Ovary (tissue), 9 donors: ENCODE data around the gene VWDE. TPM values are rescaled to one million over a fixed set of nuclear protein-coding genes. Genes with fewer than 3 reads are reported as not detected.

Experiments used
- DNase-seq, 5 donors: peaks; one replicate each; pipeline ENCODE4 v3.0.0-alpha.2; 2019 to 2020
- H3K27ac ChIP-seq, 2 donors: fragments of 200-600 bp; one replicate each; pipeline versions ENCODE4 v1.5.1 to v1.8.0; 2019 to 2022
- H3K27me3 ChIP-seq: fragments of 200-600 bp; one replicate; pipeline ENCODE4 v1.8.0; 2022
- H3K36me3 ChIP-seq: fragments of 200-600 bp; sonication (generic); one replicate; pipeline ENCODE4 v1.5.1; 2019
- H3K4me1 ChIP-seq: one replicate; pipeline ENCODE4 v1.8.1; 2013; ENCODE audit warnings: mild to moderate bottlenecking, moderate library complexity; ENCODE audit not compliant: insufficient read depth
- H3K4me3 ChIP-seq: fragments of 200-600 bp; sonication (generic); one replicate; pipeline ENCODE4 v1.5.1; 2017
- H3K9me3 ChIP-seq, 2 donors: fragments of 200-600 bp in 1 of 2; sonication (generic) in 1 of 2; one replicate each; pipeline versions ENCODE4 v1.5.1 to v1.8.1; 2013 to 2019; ENCODE audit warnings: mild to moderate bottlenecking in 1 of 2, moderate library complexity in 1 of 2
- EP300 ChIP-seq: sonication (generic); formaldehyde crosslinking; IDR thresholded peaks from one replicate; pipeline ENCODE4 v1.6.1; 2017; ENCODE audit warnings: antibody characterized with exemption
- POLR2A ChIP-seq: fragments of 450-650 bp; IDR thresholded peaks from one replicate; pipeline ENCODE4 v1.6.1; 2017; ENCODE audit warnings: antibody characterized with exemption, mild to moderate bottlenecking, moderate library complexity
- WGBS, 3 donors: extraction: QIAGEN DNeasy Blood & Tissue Kit in 1 of 3; methylation state at CpG; one replicate each; pipeline versions ENCODE4 v1.1.5 to v1.1.7; 2013 to 2017; 5-methylcytosine and 5-hydroxymethylcytosine counted together
- intact Hi-C, 4 donors: fragments of 100-400 bp; cut with DNase I; formaldehyde crosslinking; loops; one replicate each; pipeline versions ENCODE4 v1.11.0 to v1.15.1; 2022 to 2023
- polyA plus RNA-seq, 2 donors: library from polyadenylated mRNA; stranded (reverse); fragments of 200-250 nt in 1 of 2; fragments of 350-450 nt in 1 of 2; fragmentation: Illumina TruSeq in 1 of 2; extraction: RNeasy Lipid Tissue Mini Kit (QIAGEN cat#74804) in 1 of 2; gene quantifications; one replicate each; pipeline ENCODE4 v1.2.3, GENCODE V29; 2013 to 2014
- total RNA-seq, 7 donors: library from RNA; depleted of rRNA in 2 of 7; stranded (reverse); fragments of >200 nt in 2 of 7; fragmentation: NEBNext Ultra II Directional in 3 of 7; extraction: Animal tissue kit (Norgen Biotek cat#: 25700) in 3 of 7; gene quantifications; one replicate each; pipeline versions ENCODE4 v1.1.0 to v1.2.4, GENCODE V29; 2016 to 2023
- TF ChIP-seq, protein P1 (sequence below), 3 donors: fragments of 450-650 bp in 2 of 3; fragments of 200-600 bp in 1 of 3; IDR thresholded peaks; one replicate each; pipeline versions ENCODE4 v1.5.1 to v1.8.0; 2016 to 2022; ENCODE audit warnings: antibody characterized with exemption in 3 of 3, mild to moderate bottlenecking in 1 of 3
- donor health status: DM: no; HTN: no; CAD: no; lungs with moderate emphysema.
- donor health status: DM: no; HTN: no; CAD: no.
- donor health status: Bipolar disorder and iron deficiency.
- donor health status: DM: yes; HTN: yes; CAD: no.
- donor health status: DM: no; HTN: no; CAD: no.
- donor health status: DM: yes; HTN: yes; CAD: no.

VWDE gene
- total and polyA plus RNA-seq, 9 donors, result 0.08 to 2.6 (median 0.55) TPM; not detected in 1

- DNase-seq, result no peak
- no peak overlapping the region for H3K27ac ChIP-seq
- H3K4me1 ChIP-seq, result no peaks in the 10 kb centered on the region
- WGBS, 3 donors, result 7 to 40% (median 13%) methylated on average over 1 of the region's 1 CpG
- H3K27me3 ChIP-seq, result no peaks in the 10 kb centered on the region
- H3K9me3 ChIP-seq, result no peaks in the 10 kb centered on the region
- intact Hi-C loops, result no loop called here
- no peak overlapping the region for H3K4me3 ChIP-seq
- no peaks in the 10 kb centered on the region for H3K36me3 ChIP-seq
- TF ChIP-seq EP300 (no peak), POLR2A (no peak)
- TF ChIP-seq, protein P1, sequence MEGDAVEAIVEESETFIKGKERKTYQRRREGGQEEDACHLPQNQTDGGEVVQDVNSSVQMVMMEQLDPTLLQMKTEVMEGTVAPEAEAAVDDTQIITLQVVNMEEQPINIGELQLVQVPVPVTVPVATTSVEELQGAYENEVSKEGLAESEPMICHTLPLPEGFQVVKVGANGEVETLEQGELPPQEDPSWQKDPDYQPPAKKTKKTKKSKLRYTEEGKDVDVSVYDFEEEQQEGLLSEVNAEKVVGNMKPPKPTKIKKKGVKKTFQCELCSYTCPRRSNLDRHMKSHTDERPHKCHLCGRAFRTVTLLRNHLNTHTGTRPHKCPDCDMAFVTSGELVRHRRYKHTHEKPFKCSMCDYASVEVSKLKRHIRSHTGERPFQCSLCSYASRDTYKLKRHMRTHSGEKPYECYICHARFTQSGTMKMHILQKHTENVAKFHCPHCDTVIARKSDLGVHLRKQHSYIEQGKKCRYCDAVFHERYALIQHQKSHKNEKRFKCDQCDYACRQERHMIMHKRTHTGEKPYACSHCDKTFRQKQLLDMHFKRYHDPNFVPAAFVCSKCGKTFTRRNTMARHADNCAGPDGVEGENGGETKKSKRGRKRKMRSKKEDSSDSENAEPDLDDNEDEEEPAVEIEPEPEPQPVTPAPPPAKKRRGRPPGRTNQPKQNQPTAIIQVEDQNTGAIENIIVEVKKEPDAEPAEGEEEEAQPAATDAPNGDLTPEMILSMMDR (IDR thresholded peaks at IDR 0.05), result no peak
Measured at GRCh38 chr7:12281038-12281437, 122.6 kb downstream of the VWDE start.

Other genes with a start within 250 kb of the VWDE start
- gene TMEM106B, start 192.6 kb downstream of the VWDE start, total RNA-seq, result 10 to 100 TPM; 39.2 to 58.8 (median 46.0) TPM
- 10 to 100 TPM; 18.3 to 30.7 TPM for gene TMEM106B, start 192.6 kb downstream of the VWDE start, polyA plus RNA-seq
- 1 to 10 TPM; 1.3 to 5.1 (median 2.0) TPM for gene SCIN, start 166.9 kb upstream of the VWDE start, total RNA-seq
- gene SCIN, start 166.9 kb upstream of the VWDE start, polyA plus RNA-seq, result 1 to 10 TPM; 2.2 to 2.5 TPM